ENCODE measurements around the gene SLC26A2.
A peak's percentile ranks its signal among the peaks of the same experiment; 100 is the strongest.

SLC26A2 gene

GRCh38 chr5:149995385-149996204 lies 35.0 kb downstream of the SLC26A2 start:
- no peak for TF ChIP-seq CTCF (IDR thresholded peaks at IDR 0.05; ENCODE audit: low read depth, low read length, missing control alignments)
- DNase-seq (ENCODE audit: low read depth): no peak
- no peak overlapping the region for H3K4me3 ChIP-seq (ENCODE audit: low read depth, low read length)

- no peak overlapping the region for H3K4me3 ChIP-seq (ENCODE audit: low read depth, low read length)
- no peak for DNase-seq (ENCODE audit: low read depth)
- TF ChIP-seq CTCF (IDR thresholded peaks at IDR 0.05; ENCODE audit: low read depth, low read length, missing control alignments): no peak
These were observed 35.8 kb downstream of the SLC26A2 start for GRCh38 chr5:149996205-149996890.

- TF ChIP-seq CTCF (IDR thresholded peaks at IDR 0.05; ENCODE audit: low read depth, low read length, missing control alignments): no peak
- no peak overlapping the region for H3K4me3 ChIP-seq (ENCODE audit: low read depth, low read length)
- no peak for DNase-seq (ENCODE audit: low read depth)
These were observed 37.7 kb downstream of the SLC26A2 start for GRCh38 chr5:149998281-149998680.

- no peak for DNase-seq (ENCODE audit: low read depth)
- no peak for TF ChIP-seq CTCF (IDR thresholded peaks at IDR 0.05; ENCODE audit: low read depth, low read length, missing control alignments)
- peak overlapping the region; percentile 92; the same call in 1 of the 2 replicates for H3K4me3 ChIP-seq (ENCODE audit: low read depth, low read length)
These were observed 38.8 kb downstream of the SLC26A2 start for GRCh38 chr5:149999359-149999758.

GRCh38 chr5:149999866-150000255 lies 39.3 kb downstream of the SLC26A2 start:
- no peak for TF ChIP-seq CTCF (IDR thresholded peaks at IDR 0.05; ENCODE audit: low read depth, low read length, missing control alignments)
- peak overlapping the region; percentile 92 for H3K4me3 ChIP-seq (ENCODE audit: low read depth, low read length)
- DNase-seq (ENCODE audit: low read depth): no peak

- H3K4me3 ChIP-seq (ENCODE audit: low read depth, low read length): peak within 1 kb of the TSS; percentile 92
- peak; percentile 93 for DNase-seq (ENCODE audit: low read depth)
- no peak for TF ChIP-seq CTCF (IDR thresholded peaks at IDR 0.05; ENCODE audit: low read depth, low read length, missing control alignments)
These were observed 39.9 kb downstream of the SLC26A2 start, which contains the start of the genes HMGXB3 and TIGD6 for GRCh38 chr5:150000256-150000989. Gene HMGXB3 (plus strand): TSS chr5:150000739. CDS start chr5:150004853, 4,114 bp downstream. Gene TIGD6 (minus strand): TSS chr5:150000654. CDS start chr5:149996348, 4,306 bp downstream.

Measured in GM12864 (cell line).